ENCODE data around the gene TEF. TPM values are rescaled to one million over a fixed set of nuclear protein-coding genes. Genes with fewer than 3 reads are reported as not detected.

The TEF gene
- total and polyA plus RNA-seq, 9 of the 15 experiments (the other 6 are each of a cell fraction or from before 2014, with no cell fraction given): 0.04 to 3.1 (median 1.2) TPM

DNA sequence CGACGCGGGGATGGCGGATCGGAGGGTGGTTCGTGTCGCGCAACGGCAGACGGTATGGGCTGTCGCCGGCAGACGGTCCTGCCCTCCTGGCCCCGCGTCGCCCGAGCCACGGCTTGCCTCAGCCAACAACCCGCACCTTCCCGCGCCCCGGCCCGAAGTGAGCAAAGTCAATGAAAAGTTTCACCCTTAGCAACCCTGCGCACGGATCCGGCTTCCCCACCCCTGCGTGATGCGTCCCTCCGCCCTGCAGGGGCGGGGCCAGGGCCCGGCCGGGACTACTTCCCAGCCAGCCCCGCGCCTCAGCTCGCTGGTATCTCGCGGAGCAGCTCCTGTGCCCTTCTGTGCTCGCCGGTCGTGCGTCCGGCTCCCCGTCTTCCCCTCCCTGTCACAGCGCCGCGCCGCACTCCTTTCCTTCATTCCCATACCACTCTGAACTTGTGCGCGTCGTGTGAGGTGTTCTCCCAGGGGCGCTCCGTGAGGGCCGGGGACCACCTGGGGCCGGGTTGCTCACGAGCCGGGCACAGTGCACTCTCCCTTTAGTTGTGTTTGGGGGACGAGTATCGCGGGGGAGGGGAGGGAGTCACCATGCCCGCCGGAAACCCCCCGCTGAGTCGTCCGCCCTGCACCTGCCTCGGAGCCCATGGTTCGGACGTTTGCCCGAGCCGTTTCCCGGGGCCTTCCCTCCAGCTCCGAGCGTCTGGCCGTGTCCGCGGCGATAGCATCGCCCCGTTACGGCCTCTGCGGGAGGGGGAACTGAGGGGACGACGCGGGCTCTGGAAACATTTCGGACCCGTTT is 65.1 kb downstream of the TEF start, which contains the start of gene TOB2 (continued):
- TF ChIP-seq, protein P1, sequence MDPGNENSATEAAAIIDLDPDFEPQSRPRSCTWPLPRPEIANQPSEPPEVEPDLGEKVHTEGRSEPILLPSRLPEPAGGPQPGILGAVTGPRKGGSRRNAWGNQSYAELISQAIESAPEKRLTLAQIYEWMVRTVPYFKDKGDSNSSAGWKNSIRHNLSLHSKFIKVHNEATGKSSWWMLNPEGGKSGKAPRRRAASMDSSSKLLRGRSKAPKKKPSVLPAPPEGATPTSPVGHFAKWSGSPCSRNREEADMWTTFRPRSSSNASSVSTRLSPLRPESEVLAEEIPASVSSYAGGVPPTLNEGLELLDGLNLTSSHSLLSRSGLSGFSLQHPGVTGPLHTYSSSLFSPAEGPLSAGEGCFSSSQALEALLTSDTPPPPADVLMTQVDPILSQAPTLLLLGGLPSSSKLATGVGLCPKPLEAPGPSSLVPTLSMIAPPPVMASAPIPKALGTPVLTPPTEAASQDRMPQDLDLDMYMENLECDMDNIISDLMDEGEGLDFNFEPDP (CRISPR knock-in tag; IDR thresholded peaks at IDR 0.05): 0 out of 2 replicates have a peak, but pooled peaks have one; percentile 15
- TF ChIP-seq RBM17 (IDR thresholded peaks at IDR 0.05; ENCODE audit: borderline replicate concordance, low read depth, low read length) (no peak), TCF7L2 (IDR thresholded peaks at IDR 0.05; ENCODE audit: low read depth, low read length) (no peak), NCOA1 (IDR thresholded peaks at IDR 0.05; ENCODE audit: low read depth) (no peak), BACH1 (tag; IDR thresholded peaks at IDR 0.05) (no peak), CBX1 (IDR thresholded peaks at IDR 0.05; ENCODE audit: low read depth) (no peak), ZNF324 (CRISPR knock-in tag; IDR thresholded peaks at IDR 0.05) (no peak), HMG20A (CRISPR knock-in tag; conservative IDR thresholded peaks at IDR 0.05) (no peak)
- TF ChIP-seq, protein P2, sequence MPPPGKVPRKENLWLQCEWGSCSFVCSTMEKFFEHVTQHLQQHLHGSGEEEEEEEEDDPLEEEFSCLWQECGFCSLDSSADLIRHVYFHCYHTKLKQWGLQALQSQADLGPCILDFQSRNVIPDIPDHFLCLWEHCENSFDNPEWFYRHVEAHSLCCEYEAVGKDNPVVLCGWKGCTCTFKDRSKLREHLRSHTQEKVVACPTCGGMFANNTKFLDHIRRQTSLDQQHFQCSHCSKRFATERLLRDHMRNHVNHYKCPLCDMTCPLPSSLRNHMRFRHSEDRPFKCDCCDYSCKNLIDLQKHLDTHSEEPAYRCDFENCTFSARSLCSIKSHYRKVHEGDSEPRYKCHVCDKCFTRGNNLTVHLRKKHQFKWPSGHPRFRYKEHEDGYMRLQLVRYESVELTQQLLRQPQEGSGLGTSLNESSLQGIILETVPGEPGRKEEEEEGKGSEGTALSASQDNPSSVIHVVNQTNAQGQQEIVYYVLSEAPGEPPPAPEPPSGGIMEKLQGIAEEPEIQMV (tag; conservative IDR thresholded peaks at IDR 0.05; ENCODE audit: low read depth): no peak
- TF ChIP-seq, protein P3, sequence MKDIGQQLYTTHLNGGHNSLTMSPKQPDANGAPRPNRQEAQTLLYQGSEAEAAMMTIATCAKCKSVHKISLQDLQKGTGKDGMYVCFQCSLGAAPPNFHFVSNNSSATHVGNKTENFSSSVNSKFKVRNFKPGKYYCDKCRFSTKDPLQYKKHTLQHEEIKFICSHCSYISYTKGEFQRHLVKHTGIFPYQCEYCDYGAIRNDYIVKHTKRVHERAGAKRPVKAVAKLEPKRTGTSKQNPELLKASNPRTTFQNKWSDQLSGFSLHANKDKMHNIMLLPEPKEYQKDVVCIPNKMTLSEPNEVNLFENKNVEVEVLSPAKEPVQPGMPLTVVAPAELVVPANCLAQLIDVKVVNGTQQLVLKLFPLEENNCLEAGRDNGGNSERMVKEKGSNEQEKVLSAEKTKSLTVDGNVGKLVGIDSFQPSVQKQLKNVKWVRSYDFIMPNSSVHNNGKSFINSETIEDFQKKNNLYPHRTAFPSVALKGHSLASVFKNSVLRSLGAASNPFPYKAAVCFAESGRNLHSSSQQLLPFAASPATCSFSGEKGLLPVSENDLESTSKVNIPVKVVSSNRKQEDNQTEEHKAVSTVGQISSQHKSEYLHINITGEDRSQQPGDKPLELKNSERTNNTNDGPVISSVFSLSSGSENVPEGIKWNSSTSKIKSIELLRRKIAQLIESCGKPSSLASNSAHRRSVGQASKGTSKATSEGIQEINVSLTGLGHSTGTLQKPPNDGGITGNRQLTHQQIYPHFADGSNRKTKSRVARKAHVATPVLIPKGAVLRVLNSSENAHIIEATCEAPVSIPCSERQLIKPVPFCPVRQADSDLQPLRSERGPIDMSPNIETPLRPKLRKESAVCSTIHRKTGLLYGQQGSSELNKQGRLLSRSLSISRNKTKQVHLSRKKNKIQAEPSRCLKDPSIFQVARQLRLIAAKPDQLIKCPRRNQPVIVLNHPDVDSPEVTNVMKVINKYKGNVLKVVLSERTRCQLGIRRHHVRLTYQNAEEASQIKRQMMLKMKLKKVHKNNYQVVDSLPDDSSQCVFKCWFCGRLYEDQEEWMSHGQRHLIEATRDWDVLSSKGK (CRISPR knock-in tag; IDR thresholded peaks at IDR 0.05): no peak; the same call in 1 of the 2 replicates
- TF ChIP-seq, protein P4, sequence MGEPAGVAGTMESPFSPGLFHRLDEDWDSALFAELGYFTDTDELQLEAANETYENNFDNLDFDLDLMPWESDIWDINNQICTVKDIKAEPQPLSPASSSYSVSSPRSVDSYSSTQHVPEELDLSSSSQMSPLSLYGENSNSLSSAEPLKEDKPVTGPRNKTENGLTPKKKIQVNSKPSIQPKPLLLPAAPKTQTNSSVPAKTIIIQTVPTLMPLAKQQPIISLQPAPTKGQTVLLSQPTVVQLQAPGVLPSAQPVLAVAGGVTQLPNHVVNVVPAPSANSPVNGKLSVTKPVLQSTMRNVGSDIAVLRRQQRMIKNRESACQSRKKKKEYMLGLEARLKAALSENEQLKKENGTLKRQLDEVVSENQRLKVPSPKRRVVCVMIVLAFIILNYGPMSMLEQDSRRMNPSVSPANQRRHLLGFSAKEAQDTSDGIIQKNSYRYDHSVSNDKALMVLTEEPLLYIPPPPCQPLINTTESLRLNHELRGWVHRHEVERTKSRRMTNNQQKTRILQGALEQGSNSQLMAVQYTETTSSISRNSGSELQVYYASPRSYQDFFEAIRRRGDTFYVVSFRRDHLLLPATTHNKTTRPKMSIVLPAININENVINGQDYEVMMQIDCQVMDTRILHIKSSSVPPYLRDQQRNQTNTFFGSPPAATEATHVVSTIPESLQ (CRISPR knock-in tag; IDR thresholded peaks at IDR 0.05): no peak
- TF ChIP-seq, protein P5, sequence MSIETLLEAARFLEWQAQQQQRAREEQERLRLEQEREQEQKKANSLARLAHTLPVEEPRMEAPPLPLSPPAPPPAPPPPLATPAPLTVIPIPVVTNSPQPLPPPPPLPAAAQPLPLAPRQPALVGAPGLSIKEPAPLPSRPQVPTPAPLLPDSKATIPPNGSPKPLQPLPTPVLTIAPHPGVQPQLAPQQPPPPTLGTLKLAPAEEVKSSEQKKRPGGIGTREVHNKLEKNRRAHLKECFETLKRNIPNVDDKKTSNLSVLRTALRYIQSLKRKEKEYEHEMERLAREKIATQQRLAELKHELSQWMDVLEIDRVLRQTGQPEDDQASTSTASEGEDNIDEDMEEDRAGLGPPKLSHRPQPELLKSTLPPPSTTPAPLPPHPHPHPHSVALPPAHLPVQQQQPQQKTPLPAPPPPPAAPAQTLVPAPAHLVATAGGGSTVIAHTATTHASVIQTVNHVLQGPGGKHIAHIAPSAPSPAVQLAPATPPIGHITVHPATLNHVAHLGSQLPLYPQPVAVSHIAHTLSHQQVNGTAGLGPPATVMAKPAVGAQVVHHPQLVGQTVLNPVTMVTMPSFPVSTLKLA (conservative IDR thresholded peaks at IDR 0.05): peak; percentile 67 to 80
- TF ChIP-seq, protein P6, sequence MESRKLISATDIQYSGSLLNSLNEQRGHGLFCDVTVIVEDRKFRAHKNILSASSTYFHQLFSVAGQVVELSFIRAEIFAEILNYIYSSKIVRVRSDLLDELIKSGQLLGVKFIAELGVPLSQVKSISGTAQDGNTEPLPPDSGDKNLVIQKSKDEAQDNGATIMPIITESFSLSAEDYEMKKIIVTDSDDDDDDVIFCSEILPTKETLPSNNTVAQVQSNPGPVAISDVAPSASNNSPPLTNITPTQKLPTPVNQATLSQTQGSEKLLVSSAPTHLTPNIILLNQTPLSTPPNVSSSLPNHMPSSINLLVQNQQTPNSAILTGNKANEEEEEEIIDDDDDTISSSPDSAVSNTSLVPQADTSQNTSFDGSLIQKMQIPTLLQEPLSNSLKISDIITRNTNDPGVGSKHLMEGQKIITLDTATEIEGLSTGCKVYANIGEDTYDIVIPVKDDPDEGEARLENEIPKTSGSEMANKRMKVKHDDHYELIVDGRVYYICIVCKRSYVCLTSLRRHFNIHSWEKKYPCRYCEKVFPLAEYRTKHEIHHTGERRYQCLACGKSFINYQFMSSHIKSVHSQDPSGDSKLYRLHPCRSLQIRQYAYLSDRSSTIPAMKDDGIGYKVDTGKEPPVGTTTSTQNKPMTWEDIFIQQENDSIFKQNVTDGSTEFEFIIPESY (CRISPR knock-in tag; IDR thresholded peaks at IDR 0.05): peak; percentile 49
